HepG2 (cell line): ENCODE results near the gene MPPE1. TPM values are rescaled to one million over a fixed set of nuclear protein-coding genes. Genes with fewer than 3 reads are reported as not detected.

Source experiments
- HOXA7 ChIP-seq: sonication (generic); formaldehyde crosslinking; IDR thresholded peaks from 2 replicates; pipeline ENCODE4 v1.8.1; 2022; ENCODE audit warnings: mild to moderate bottlenecking, missing genetic modification reagents, moderate library complexity
- HOXA9 ChIP-seq: sonication (generic); formaldehyde crosslinking; IDR thresholded peaks from 2 replicates; pipeline ENCODE4 v1.8.1; 2022; ENCODE audit warnings: missing genetic modification reagents, mild to moderate bottlenecking, moderate library complexity, borderline replicate concordance
- JDP2 ChIP-seq: sonication (generic); formaldehyde crosslinking; IDR thresholded peaks from 2 replicates; pipeline ENCODE4 v1.8.1; 2022; ENCODE audit warnings: missing genetic modification reagents, borderline replicate concordance
- MZF1 ChIP-seq: sonication (generic); formaldehyde crosslinking; IDR thresholded peaks from 2 replicates; pipeline ENCODE4 v1.8.1; 2023; ENCODE audit warnings: mild to moderate bottlenecking, missing genetic modification reagents, borderline replicate concordance
- NFE2L2 ChIP-seq: fragments of 150-350 bp; IDR thresholded peaks from 2 replicates; pipeline ENCODE4 v1.6.1; 2014; ENCODE audit warnings: low read length
- SALL2 ChIP-seq: sonication (generic); formaldehyde crosslinking; IDR thresholded peaks from 2 replicates; pipeline ENCODE4 v1.8.1; 2023; ENCODE audit warnings: mild to moderate bottlenecking, missing genetic modification reagents, inconsistent platforms
- SATB2 ChIP-seq: sonication (generic); formaldehyde crosslinking; IDR thresholded peaks from 2 replicates; pipeline ENCODE4 v1.5.0; 2020; ENCODE audit warnings: missing genetic modification reagents
- SKI ChIP-seq: fragments of 450-650 bp; IDR thresholded peaks from one replicate; pipeline ENCODE4 v1.6.1; 2018; ENCODE audit warnings: mild to moderate bottlenecking; ENCODE audit not compliant: partially characterized antibody
- SP1 ChIP-seq, 2 experiments: fragments of 450-650 bp in 1 of 2; sonication (generic) in 1 of 2; formaldehyde crosslinking in 1 of 2; IDR thresholded peaks; 2 replicates each; pipeline versions ENCODE4 v1.4.0 to v1.6.1; 2016 to 2020; ENCODE audit warnings: missing genetic modification reagents in 1 of 2
- ZBTB26 ChIP-seq: IDR thresholded peaks from 2 replicates; pipeline ENCODE4 v1.6.1; 2016; ENCODE audit warnings: missing compliant biosample characterization, missing genetic modification reagents, borderline replicate concordance
- ZNF260 ChIP-seq: sonication (generic); formaldehyde crosslinking; IDR thresholded peaks from 2 replicates; pipeline ENCODE4 v1.4.0; 2020; ENCODE audit warnings: missing genetic modification reagents, low read depth, mild to moderate bottlenecking, borderline replicate concordance
- ZNF3 ChIP-seq: IDR thresholded peaks from 2 replicates; pipeline ENCODE4 v1.7.0; 2017; ENCODE audit warnings: inconsistent platforms
- ZNF614 ChIP-seq: IDR thresholded peaks from 2 replicates; pipeline ENCODE4 v1.6.1; 2018; ENCODE audit warnings: missing biosample characterization, missing genetic modification reagents, inconsistent platforms, borderline replicate concordance
- ZNF674 ChIP-seq: sonication (generic); formaldehyde crosslinking; IDR thresholded peaks from 2 replicates; pipeline ENCODE4 v1.5.0; 2020; ENCODE audit warnings: low read depth, mild to moderate bottlenecking, missing genetic modification reagents
- ZNF737 ChIP-seq: sonication (generic); formaldehyde crosslinking; IDR thresholded peaks from 2 replicates; pipeline ENCODE4 v1.5.0; 2020; ENCODE audit warnings: missing genetic modification reagents, mild to moderate bottlenecking, borderline replicate concordance
- ZNF768 ChIP-seq: sonication (generic); formaldehyde crosslinking; IDR thresholded peaks from 2 replicates; pipeline ENCODE4 v1.4.0; 2020; ENCODE audit warnings: missing genetic modification reagents
- ZNF782 ChIP-seq: sonication (generic); formaldehyde crosslinking; IDR thresholded peaks from 2 replicates; pipeline ENCODE4 v1.4.0; 2020; ENCODE audit warnings: missing genetic modification reagents, mild to moderate bottlenecking, borderline replicate concordance
- ZSCAN5A ChIP-seq: sonication (generic); formaldehyde crosslinking; IDR thresholded peaks from 2 replicates; pipeline ENCODE4 v1.8.0; 2022; ENCODE audit warnings: mild to moderate bottlenecking, missing genetic modification reagents, borderline replicate concordance
- ZZZ3 ChIP-seq: sonication (generic); formaldehyde crosslinking; IDR thresholded peaks from 2 replicates; pipeline ENCODE4 v1.4.0; 2020; ENCODE audit warnings: missing genetic modification reagents, mild to moderate bottlenecking, borderline replicate concordance
- polyA plus RNA-seq, 8 experiments: library from polyadenylated mRNA; depleted of rRNA in 3 of 8; stranded (reverse) in 7 of 8; unstranded in 1 of 8; fragments of >200 nt; fragmentation: Illumina TruSeq in 4 of 8; extraction: Trizol in 4 of 8; gene quantifications; 2 replicates each; pipeline versions ENCODE4 v1.2.1 to v1.2.3, GENCODE V29; 2011 to 2016; ENCODE audit warnings: low read depth in 4 of 8, missing spikeins in 1 of 8, mixed read lengths in 1 of 8; ENCODE audit not compliant: insufficient read depth in 1 of 8
- total RNA-seq, 5 experiments: library from RNA; depleted of rRNA; stranded (reverse); fragments of >200 nt; fragmentation: Illumina TruSeq; extraction: Trizol; gene quantifications; 2 replicates each; pipeline ENCODE4 v1.2.3, GENCODE V29; 2016; ENCODE audit warnings: low read depth in 1 of 5
- TF ChIP-seq, protein P1 (sequence below): sonication (generic); formaldehyde crosslinking; IDR thresholded peaks from 2 replicates; pipeline ENCODE4 v1.4.0; 2020; ENCODE audit warnings: missing genetic modification reagents, mild to moderate bottlenecking, borderline replicate concordance
- TF ChIP-seq, protein P2 (sequence below): sonication (generic); formaldehyde crosslinking; IDR thresholded peaks from 2 replicates; pipeline ENCODE4 v1.4.0; 2020; ENCODE audit warnings: missing genetic modification reagents

Gene MPPE1
- total and polyA plus RNA-seq, 2 of the 13 experiments (the other 11 are each of a cell fraction or from before 2014, with no cell fraction given): 9.6 to 11.9 TPM

- TF ChIP-seq HOXA7: no peak
- TF ChIP-seq, protein P1, sequence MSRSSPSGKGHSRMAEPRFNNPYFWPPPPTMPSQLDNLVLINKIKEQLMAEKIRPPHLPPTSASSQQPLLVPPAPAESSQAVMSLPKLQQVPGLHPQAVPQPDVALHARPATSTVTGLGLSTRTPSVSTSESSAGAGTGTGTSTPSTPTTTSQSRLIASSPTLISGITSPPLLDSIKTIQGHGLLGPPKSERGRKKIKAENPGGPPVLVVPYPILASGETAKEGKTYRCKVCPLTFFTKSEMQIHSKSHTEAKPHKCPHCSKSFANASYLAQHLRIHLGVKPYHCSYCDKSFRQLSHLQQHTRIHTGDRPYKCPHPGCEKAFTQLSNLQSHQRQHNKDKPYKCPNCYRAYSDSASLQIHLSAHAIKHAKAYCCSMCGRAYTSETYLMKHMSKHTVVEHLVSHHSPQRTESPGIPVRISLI: no peak
- no peak for TF ChIP-seq ZZZ3 (CRISPR knock-in tag)
- no peak for TF ChIP-seq ZNF674 (CRISPR knock-in tag)
- TF ChIP-seq, protein P2, sequence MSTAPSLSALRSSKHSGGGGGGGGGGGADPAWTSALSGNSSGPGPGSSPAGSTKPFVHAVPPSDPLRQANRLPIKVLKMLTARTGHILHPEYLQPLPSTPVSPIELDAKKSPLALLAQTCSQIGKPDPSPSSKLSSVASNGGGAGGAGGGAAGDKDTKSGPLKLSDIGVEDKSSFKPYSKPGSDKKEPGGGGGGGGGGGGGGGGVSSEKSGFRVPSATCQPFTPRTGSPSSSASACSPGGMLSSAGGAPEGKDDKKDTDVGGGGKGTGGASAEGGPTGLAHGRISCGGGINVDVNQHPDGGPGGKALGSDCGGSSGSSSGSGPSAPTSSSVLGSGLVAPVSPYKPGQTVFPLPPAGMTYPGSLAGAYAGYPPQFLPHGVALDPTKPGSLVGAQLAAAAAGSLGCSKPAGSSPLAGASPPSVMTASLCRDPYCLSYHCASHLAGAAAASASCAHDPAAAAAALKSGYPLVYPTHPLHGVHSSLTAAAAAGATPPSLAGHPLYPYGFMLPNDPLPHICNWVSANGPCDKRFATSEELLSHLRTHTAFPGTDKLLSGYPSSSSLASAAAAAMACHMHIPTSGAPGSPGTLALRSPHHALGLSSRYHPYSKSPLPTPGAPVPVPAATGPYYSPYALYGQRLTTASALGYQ (CRISPR knock-in tag): no peak; the same call in 1 of the 2 replicates
- TF ChIP-seq JDP2 (CRISPR knock-in tag): no peak
- TF ChIP-seq HOXA9 (CRISPR knock-in tag): no peak
- no peak for TF ChIP-seq ZNF782
- TF ChIP-seq ZNF737: no peak
- 0 out of 2 replicates have a peak, but pooled peaks have one; percentile 43 for TF ChIP-seq ZNF614 (CRISPR knock-in tag)
- TF ChIP-seq NFE2L2: no peak
- no peak for TF ChIP-seq SATB2 (CRISPR knock-in tag)
- TF ChIP-seq ZNF3 (CRISPR knock-in tag): no peak
- no peak; the same call in 1 of the 2 replicates for TF ChIP-seq ZSCAN5A
- no peak for TF ChIP-seq ZNF260
- TF ChIP-seq MZF1 (CRISPR knock-in tag): no peak
- no peak for TF ChIP-seq SALL2 (CRISPR knock-in tag)
- TF ChIP-seq SP1 (IDR thresholded peaks at IDR 0.05): no peak
- no peak for TF ChIP-seq SP1 (CRISPR knock-in tag; IDR thresholded peaks at IDR 0.05)
- TF ChIP-seq SKI: peak; percentile 50
- peak; percentile 85; the same call in 1 of the 2 replicates for TF ChIP-seq ZBTB26 (CRISPR knock-in tag)
- no peak for TF ChIP-seq ZNF768 (CRISPR knock-in tag)
Measured at GRCh38 chr18:11955239-11956029, 47.3 kb upstream of the MPPE1 start (continued).
